GM18858 (cell line): Measurements from ENCODE around the gene VWA1.
"Not testable (repeated sequence)": the region's sequence is repeated elsewhere in the genome, so short reads cannot be mapped to it uniquely, and the experiment has no call there.

Source experiments
- ATAC-seq: cut with Tn5 transposase; IDR thresholded peaks from one replicate; pipeline ENCODE4 v1.9.1; 2021; ENCODE audit not compliant: unreplicated experiment

The VWA1 gene

DNA sequence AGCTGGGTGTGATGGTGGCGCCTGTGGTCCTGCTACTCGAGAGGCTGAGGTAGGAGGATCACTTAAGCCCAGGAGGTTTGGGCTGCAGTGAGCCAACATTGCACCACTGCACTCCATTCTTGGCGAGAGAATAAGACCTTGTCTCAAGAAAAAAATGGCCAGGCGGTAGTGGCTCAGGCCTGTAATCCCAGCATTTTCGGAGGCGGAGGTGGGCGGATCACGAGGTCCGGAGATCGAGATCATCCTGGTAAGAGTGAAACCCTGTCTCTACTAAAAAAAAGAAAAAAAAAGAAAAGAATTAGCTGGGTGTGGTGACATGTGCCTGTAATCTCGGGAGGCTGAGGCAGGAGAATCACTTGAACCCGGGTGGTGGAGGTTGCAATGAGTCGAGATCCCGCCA, 47.4 kb downstream of the VWA1 start:
- ATAC-seq: no peak

- ATAC-seq: no peak
Measured at GRCh38 chr1:1483714-1484113, 48.2 kb downstream of the VWA1 start.

DNA sequence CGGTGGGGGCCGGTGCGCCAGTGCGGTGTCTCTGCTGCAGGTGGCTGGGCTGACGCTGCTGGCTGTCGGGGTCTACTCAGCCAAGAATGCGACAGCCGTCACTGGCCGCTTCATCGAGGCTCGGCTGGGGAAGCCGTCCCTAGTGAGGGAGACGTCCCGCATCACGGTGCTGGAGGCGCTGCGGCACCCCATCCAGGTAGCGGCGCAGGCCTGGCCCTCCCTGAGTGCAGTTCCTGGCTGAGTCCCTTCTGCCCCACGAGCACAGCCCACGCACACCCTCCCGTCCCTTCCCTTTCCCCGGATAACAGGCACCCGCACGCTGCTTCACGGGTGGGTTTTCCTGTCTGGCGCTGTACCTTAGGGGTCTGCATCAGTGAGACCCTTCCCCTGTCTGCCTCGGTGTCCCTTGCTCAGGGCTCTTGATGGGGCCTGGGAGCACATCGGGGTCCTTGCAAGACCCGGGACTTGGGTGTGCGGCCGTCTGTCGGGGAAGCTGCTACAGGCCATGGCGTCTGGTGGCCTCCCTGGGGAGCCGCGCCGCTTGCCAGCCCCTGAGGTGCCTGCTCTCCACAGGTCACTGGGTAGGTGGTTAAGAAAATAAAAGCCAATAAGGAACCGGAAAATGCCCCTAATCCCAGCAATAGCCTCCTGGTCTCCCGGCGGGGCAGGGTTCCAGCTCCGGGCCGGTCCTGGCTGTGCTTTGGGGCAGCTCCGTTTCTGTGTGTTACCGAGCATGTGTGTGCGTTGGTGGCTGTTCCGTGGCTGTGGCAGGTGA, 49.7 kb downstream of the VWA1 start:
- not testable (repeated sequence) for ATAC-seq

DNA sequence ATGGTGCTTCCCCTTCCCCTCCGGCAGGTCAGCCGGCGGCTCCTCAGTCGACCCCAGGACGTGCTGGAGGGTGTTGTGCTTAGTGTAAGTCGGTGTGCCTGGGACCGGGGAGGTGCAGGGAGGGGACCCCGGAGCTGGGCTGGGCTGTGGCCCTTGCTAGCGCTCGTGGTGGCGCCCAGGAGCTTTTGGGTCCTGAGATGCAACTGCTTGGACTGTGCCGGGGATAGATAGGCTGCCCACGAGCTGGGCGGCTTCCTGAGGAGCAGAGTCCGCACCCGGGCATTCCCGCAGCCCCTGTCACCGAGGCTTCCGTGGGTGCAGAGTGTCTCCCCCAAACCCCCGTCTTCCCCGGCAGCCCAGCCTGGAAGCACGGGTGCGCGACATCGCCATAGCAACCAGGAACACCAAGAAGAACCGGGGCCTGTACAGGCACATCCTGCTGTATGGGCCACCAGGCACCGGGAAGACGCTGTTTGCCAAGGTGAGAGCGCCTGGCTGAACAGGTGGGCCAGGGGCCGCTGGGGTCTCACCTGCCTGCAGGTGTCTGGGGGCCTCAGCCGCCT, 50.3 kb downstream of the VWA1 start:
- ATAC-seq: not testable (repeated sequence)

DNA sequence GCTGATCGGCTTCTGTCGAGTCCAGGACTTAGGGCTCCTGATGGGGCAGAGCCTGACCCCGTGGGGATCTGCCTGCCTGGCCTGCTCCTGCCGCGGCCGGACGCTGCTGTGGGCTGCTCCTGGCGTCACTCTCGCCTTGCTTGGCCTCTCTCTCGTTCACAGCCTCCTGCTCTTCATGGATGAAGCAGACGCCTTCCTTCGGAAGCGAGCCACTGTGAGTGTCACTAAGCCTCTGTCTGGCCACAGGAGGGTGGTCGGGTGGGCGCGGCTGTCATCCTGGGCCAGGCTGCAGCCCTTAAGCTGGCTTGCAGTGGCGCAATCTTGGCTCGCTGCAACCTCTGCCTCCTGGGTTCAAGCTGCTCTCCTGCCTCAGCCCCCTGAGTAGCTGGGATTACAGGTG, 52.2 kb downstream of the VWA1 start:
- no peak for ATAC-seq

DNA sequence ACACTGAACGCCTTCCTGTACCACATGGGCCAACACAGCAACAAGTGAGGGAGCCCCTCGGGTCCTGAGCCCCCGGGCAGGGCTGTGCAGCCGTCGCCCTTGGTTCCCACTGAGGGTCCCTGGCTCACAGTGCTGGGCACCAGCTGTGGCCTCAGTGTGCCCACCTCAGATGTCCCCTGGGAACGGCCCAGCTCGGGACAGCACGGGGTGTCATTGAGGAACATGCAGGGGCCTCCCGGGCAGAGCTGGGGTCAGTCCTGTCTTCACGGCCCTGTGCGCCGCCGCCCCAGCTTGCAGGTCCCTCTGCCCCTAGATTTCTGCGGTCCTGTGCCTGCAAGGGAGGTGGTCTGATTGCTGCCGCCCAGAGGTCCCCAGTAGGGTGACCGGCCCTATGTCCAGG, 53.7 kb downstream of the VWA1 start:
- ATAC-seq: no peak

GRCh38 chr1:1489861-1490260, 54.4 kb downstream of the VWA1 start:
- ATAC-seq: no peak

GRCh38 chr1:1490633-1491230, 55.2 kb downstream of the VWA1 start:
- no peak for ATAC-seq

DNA sequence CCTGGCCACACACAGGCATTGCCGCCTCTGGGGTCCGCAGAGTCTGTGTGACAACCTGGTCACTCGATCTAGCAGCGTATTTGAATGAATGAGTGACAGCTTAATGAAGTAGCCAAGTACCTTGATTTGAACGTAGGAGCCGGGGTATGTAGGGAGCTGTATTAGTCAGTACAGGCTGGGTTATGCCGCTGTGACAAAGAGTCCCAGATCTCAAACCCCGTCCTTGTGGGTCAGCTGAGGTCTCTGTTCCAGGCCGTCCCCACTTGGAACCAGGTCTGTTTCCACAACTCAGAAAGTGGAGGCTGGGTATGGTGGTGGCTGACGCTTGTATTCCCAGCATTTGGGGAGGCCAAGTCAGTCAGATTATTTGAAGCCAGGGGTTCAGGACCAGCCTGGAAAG, 56.1 kb downstream of the VWA1 start:
- ATAC-seq: no peak
